ENCODE results near the gene RRP1. TPM values are rescaled to one million over a fixed set of nuclear protein-coding genes. Genes with fewer than 3 reads are reported as not detected.
A peak's percentile ranks its signal among the peaks of the same experiment; 100 is the strongest.

RRP1 gene
- total and polyA plus RNA-seq, 10 of the 15 experiments (the other 5 are each of a cell fraction or from before 2014, with no cell fraction given) = 0.34 to 70.8 (median 35.1) TPM

DNA sequence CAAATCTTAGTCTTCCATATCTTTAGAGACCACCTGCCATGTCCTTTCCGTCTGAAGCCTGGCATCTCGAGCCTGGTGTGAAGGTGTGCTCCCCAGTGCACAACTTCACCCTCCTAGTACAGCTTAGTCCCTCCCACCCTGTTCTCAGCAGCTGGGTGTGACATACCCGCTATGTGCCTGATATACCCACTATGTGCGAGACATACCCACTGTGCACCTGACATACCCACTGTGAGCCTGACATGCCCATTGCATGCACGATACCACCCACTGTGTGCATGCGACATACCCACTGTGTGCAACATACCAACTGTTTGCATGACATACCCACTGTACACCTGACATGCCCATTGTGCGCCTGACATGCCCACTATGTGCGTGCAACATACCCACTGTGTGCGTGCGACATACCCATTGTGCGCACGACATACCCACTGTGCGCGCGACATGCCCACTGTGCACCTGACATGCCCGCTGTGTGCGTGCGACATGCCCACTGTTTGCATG, 3.0 kb upstream of the RRP1 start:
- peaks cover 20% of the 10 kb centered on the region for H3K79me2 ChIP-seq (ENCODE audit: control insufficient read depth, insufficient read depth, low read length)
- H3K27me3 ChIP-seq (replicated peaks in 1 of 2; ENCODE audit: control insufficient read depth in 2 of 2, insufficient read depth in 2 of 2, low read length in 1 of 2) = no peaks in the 10 kb centered on the region
- in situ Hi-C loops (cut with MboI) = no loop called here
- H3K4me2 ChIP-seq (ENCODE audit: control insufficient read depth, insufficient read depth) = no peak overlapping the region
- no peak overlapping the region for H3K4me3 ChIP-seq
- CTCF ChIA-PET = no interaction called here
- no peaks in the 10 kb centered on the region for H4K20me1 ChIP-seq (ENCODE audit: control insufficient read depth, insufficient read depth)
- RAD21 ChIA-PET (ENCODE audit: unreplicated experiment) = no interaction called here
- H3K4me1 ChIP-seq (ENCODE audit: control insufficient read depth, insufficient read depth, low read length) = 0 out of 2 replicates have a peak, but pooled peaks cover 3% of the 10 kb centered on the region
- SMC1A ChIA-PET (ENCODE audit: uncharacterized antibody, unreplicated experiment) = interaction anchor here (0.9 kb wide), 1 partner anchor 59 kb away, joined by 5 read pairs; no protein-coding TSS in a partner anchor
- no peaks in the 10 kb centered on the region for H3K9me3 ChIP-seq (replicated peaks; ENCODE audit: control insufficient read depth, insufficient read depth, low read length)
- FAIRE-seq (no peak), DNase-seq (ENCODE audit: low read depth, low spot score) (no peak), ATAC-seq (no peak)
- H3K36me3 ChIP-seq (ENCODE audit: control insufficient read depth in 2 of 2, insufficient read depth in 2 of 2, low read length in 1 of 2) = no peaks in the 10 kb centered on the region
- POLR2A ChIA-PET = no interaction called here
- no TSS peak for BruUV-seq (replicated peaks)
- H2AFZ ChIP-seq (ENCODE audit: control insufficient read depth, low read depth, low read length) = no peak overlapping the region
- no peak overlapping the region for H3K27ac ChIP-seq (ENCODE audit: control insufficient read depth, insufficient read depth)
- no peak overlapping the region for H3K9ac ChIP-seq (ENCODE audit: control insufficient read depth, insufficient read depth, low read length)
- 81% methylated on average over 18 of the region's 18 CpGs for WGBS (ENCODE audit: insufficient coverage, insufficient replicate concordance, low lambda C conversion rate, missing lambda C conversion rate)
- TF ChIP-seq WRNIP1 (IDR thresholded peaks at IDR 0.05; ENCODE audit: borderline replicate concordance, low read depth, low read length) (peak; percentile 99; the same call in 1 of the 2 replicates), SMARCA5 (IDR thresholded peaks at IDR 0.05) (no peak), ZBTB40 (IDR thresholded peaks at IDR 0.05; ENCODE audit: borderline replicate concordance) (no peak), ZBTB33 (IDR thresholded peaks at IDR 0.05) (peak; percentile 23; the same call in 1 of the 2 replicates), ZNF217 (IDR thresholded peaks at IDR 0.05) (peak; percentile 87; the same call in 1 of the 2 replicates), RBBP5 (conservative IDR thresholded peaks at IDR 0.05) (no peak)
- TF ChIP-seq, protein P1, sequence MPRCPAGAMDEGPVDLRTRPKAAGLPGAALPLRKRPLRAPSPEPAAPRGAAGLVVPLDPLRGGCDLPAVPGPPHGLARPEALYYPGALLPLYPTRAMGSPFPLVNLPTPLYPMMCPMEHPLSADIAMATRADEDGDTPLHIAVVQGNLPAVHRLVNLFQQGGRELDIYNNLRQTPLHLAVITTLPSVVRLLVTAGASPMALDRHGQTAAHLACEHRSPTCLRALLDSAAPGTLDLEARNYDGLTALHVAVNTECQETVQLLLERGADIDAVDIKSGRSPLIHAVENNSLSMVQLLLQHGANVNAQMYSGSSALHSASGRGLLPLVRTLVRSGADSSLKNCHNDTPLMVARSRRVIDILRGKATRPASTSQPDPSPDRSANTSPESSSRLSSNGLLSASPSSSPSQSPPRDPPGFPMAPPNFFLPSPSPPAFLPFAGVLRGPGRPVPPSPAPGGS (IDR thresholded peaks at IDR 0.05; ENCODE audit: borderline replicate concordance, insufficient read depth, low read depth, low read length, poor library complexity, severe bottlenecking) = peak; percentile 69
- TF ChIP-seq, protein P2, sequence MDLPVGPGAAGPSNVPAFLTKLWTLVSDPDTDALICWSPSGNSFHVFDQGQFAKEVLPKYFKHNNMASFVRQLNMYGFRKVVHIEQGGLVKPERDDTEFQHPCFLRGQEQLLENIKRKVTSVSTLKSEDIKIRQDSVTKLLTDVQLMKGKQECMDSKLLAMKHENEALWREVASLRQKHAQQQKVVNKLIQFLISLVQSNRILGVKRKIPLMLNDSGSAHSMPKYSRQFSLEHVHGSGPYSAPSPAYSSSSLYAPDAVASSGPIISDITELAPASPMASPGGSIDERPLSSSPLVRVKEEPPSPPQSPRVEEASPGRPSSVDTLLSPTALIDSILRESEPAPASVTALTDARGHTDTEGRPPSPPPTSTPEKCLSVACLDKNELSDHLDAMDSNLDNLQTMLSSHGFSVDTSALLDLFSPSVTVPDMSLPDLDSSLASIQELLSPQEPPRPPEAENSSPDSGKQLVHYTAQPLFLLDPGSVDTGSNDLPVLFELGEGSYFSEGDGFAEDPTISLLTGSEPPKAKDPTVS (IDR thresholded peaks at IDR 0.05; ENCODE audit: low read depth, low read length) = no peak
- TF ChIP-seq, protein P3, sequence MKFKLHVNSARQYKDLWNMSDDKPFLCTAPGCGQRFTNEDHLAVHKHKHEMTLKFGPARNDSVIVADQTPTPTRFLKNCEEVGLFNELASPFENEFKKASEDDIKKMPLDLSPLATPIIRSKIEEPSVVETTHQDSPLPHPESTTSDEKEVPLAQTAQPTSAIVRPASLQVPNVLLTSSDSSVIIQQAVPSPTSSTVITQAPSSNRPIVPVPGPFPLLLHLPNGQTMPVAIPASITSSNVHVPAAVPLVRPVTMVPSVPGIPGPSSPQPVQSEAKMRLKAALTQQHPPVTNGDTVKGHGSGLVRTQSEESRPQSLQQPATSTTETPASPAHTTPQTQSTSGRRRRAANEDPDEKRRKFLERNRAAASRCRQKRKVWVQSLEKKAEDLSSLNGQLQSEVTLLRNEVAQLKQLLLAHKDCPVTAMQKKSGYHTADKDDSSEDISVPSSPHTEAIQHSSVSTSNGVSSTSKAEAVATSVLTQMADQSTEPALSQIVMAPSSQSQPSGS (IDR thresholded peaks at IDR 0.05; ENCODE audit: low read length) = no peak
- intact Hi-C loops (cut with micrococcal nuclease; ENCODE audit: unreplicated experiment) = no loop called here

All from GM12878 (cell line).